Activated CD4-positive, alpha-beta T cell treated with anti-CD3 and anti-CD28 coated beads for 1 hour (primary cell): ENCODE data around the gene HAPLN1.

Experiments
- DNase-seq: peaks from one replicate; pipeline ENCODE4 v3.0.0-alpha.2; 2020

The HAPLN1 gene

GRCh38 chr5:83636156-83636555 is 84.5 kb downstream of the HAPLN1 start:
- no peak for DNase-seq

- no peak for DNase-seq
These were observed 87.4 kb downstream of the HAPLN1 start for GRCh38 chr5:83633285-83633684.

- no peak for DNase-seq
These were observed 87.8 kb downstream of the HAPLN1 start for GRCh38 chr5:83632874-83633273.

GRCh38 chr5:83628360-83628759 is 92.3 kb downstream of the HAPLN1 start:
- no peak for DNase-seq

GRCh38 chr5:83614841-83615240 is 105.8 kb downstream of the HAPLN1 start:
- no peak for DNase-seq

GRCh38 chr5:83608122-83608521 is 112.5 kb downstream of the HAPLN1 start:
- DNase-seq, result no peak

DNA sequence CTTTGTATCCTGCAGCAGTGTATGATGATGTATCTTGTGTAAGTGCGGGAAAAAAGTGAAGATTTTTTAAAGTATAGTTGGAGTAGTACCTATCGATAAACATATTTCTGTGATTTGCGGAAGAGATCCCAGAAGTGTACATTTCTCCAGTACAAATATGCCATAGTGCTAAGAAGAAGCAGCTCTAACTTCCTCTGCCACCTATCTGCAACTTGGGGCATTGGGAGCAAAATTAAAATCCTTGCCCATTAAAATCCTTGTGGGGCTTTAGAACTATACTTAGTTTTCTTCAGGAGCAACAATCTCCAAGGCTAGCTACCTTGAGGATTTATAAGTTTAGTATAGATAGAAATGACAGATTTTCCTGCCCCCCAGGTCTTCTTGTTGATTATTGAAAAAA is 125.4 kb downstream of the HAPLN1 start:
- no peak for DNase-seq

DNA sequence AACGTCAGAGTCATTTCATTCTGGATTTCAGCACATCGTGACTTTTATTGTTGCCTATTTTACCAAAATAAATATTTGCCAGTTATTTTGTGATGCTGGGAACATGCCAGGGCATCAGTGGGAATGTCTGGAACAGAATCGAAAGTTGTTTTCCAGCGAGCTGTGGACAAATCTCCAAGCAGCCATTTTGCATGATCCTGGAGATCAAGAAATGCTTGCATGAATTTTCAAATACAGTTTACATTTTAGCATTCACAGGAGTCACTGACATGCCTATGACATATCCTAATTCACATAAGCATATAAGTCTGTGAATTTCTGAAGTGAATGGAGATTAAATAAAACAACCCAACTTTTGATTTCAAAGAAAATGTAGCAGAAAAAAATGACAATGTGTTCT is 129.7 kb downstream of the HAPLN1 start:
- no peak for DNase-seq

GRCh38 chr5:83589786-83590185 is 130.9 kb downstream of the HAPLN1 start:
- no peak for DNase-seq
